DMS153 treated with DMSO at 0.1 percent for 48 hours (cell line): ENCODE measurements around the gene TSHB.

ENCODE experiments used
- DNase-seq: peaks from one replicate; lab custom pipeline; 2025; ENCODE audit not compliant: unreplicated experiment; lab: John Stamatoyannopoulos, UW

Gene TSHB

GRCh38 chr1:115059316-115059715 lies 29.7 kb downstream of the TSHB start:
- DNase-seq = no peak

GRCh38 chr1:115060501-115060900 lies 30.9 kb downstream of the TSHB start:
- DNase-seq = no peak

- no peak for DNase-seq
Measured at GRCh38 chr1:115062542-115063004, 32.9 kb downstream of the TSHB start.

GRCh38 chr1:115063228-115063901 lies 33.7 kb downstream of the TSHB start:
- DNase-seq = no peak

- DNase-seq = no peak
Measured at GRCh38 chr1:115064461-115064860, 34.8 kb downstream of the TSHB start.

- no peak for DNase-seq
Measured at GRCh38 chr1:115065021-115065420, 35.4 kb downstream of the TSHB start.

GRCh38 chr1:115067161-115067859 lies 37.7 kb downstream of the TSHB start:
- DNase-seq = no peak

- peak; percentile 43 for DNase-seq
Measured at GRCh38 chr1:115068826-115069585, 39.4 kb downstream of the TSHB start.

- no peak for DNase-seq
Measured at GRCh38 chr1:115069659-115070308, 40.2 kb downstream of the TSHB start.

- no peak for DNase-seq
Measured at GRCh38 chr1:115071012-115071664, 41.5 kb downstream of the TSHB start.

GRCh38 chr1:115073298-115074087 lies 43.9 kb downstream of the TSHB start:
- no peak for DNase-seq

- DNase-seq = no peak
Measured at GRCh38 chr1:115074839-115075534, 45.4 kb downstream of the TSHB start.

- DNase-seq = no peak
Measured at GRCh38 chr1:115076384-115076915, 46.8 kb downstream of the TSHB start.

GRCh38 chr1:115077286-115077983 lies 47.8 kb downstream of the TSHB start:
- DNase-seq = no peak

- DNase-seq = no peak
Measured at GRCh38 chr1:115077984-115078330, 48.3 kb downstream of the TSHB start.

GRCh38 chr1:115078708-115079107 lies 49.1 kb downstream of the TSHB start:
- no peak for DNase-seq

- DNase-seq = no peak
Measured at GRCh38 chr1:115082949-115083348, 53.3 kb downstream of the TSHB start.
